Neuronal stem cell (in vitro differentiated cells): Measurements from ENCODE around the gene DHX16.

Experiments used
- DNase-seq: peaks from one replicate; pipeline ENCODE4 v3.0.0-alpha.2; 2013; ENCODE audit warnings: low spot score
- H2AFZ ChIP-seq: one replicate; pipeline ENCODE4 v1.6.1; 2013; ENCODE audit warnings: mild to moderate bottlenecking, low read length, inconsistent platforms
- H2AK5ac ChIP-seq: 2 replicates; pipeline ENCODE4 v1.6.1; 2013; ENCODE audit warnings: low read depth, mild to moderate bottlenecking, inconsistent platforms, low read length, moderate library complexity, mixed read lengths
- H2BK120ac ChIP-seq: 2 replicates; pipeline ENCODE4 v1.6.1; 2013; ENCODE audit warnings: low read depth, mild to moderate bottlenecking, inconsistent platforms, low read length, moderate library complexity, mixed read lengths
- H2BK12ac ChIP-seq: one replicate; pipeline ENCODE4 v1.6.1; 2013; ENCODE audit warnings: low read length, inconsistent platforms
- H2BK15ac ChIP-seq: 2 replicates; pipeline ENCODE4 v1.6.1; 2013; ENCODE audit warnings: mild to moderate bottlenecking, low read length, inconsistent platforms, mixed read lengths
- H2BK5ac ChIP-seq: one replicate; pipeline ENCODE4 v1.6.1; 2013; ENCODE audit warnings: inconsistent platforms, mild to moderate bottlenecking, low read length, moderate library complexity
- H3K14ac ChIP-seq: one replicate; pipeline ENCODE4 v1.6.1; 2013; ENCODE audit warnings: low read length, inconsistent platforms
- H3K18ac ChIP-seq: 2 replicates; pipeline ENCODE4 v1.6.1; 2013; ENCODE audit warnings: low read length, inconsistent platforms
- H3K23ac ChIP-seq: 2 replicates; pipeline ENCODE4 v1.6.1; 2013; ENCODE audit warnings: low read depth, mild to moderate bottlenecking, mixed read lengths, low read length, inconsistent platforms; ENCODE audit not compliant: poor library complexity
- H3K27ac ChIP-seq: replicated peaks from 3 replicates; pipeline ENCODE4 v1.5.1; 2013; ENCODE audit warnings: low read length, inconsistent platforms
- H3K27me3 ChIP-seq, 3 experiments: 2 replicates each; pipeline ENCODE4 v1.6.1; 2013; ENCODE audit warnings: low read length in 3 of 3, mild to moderate bottlenecking in 2 of 3, inconsistent platforms in 1 of 3, low read depth in 1 of 3, mixed read lengths in 1 of 3, moderate library complexity in 1 of 3; ENCODE audit not compliant: control insufficient read depth in 3 of 3, insufficient read depth in 3 of 3
- H3K36me3 ChIP-seq, 2 donors: replicated peaks in 1 of 2; 2 replicates each; pipeline ENCODE4 v1.6.1; 2013; ENCODE audit warnings: low read length in 2 of 2; ENCODE audit not compliant: control insufficient read depth in 2 of 2, insufficient read depth in 2 of 2
- H3K4ac ChIP-seq: 2 replicates; pipeline ENCODE4 v1.6.1; 2013; ENCODE audit warnings: inconsistent platforms, mild to moderate bottlenecking, low read length, moderate library complexity
- H3K4me1 ChIP-seq, 2 donors: 1 replicate in 1 of 2; 2 replicates in 1 of 2; pipeline ENCODE4 v1.6.1; 2013; ENCODE audit warnings: low read length in 2 of 2, low read depth in 1 of 2; ENCODE audit not compliant: control insufficient read depth in 2 of 2, insufficient read depth in 1 of 2
- H3K4me2 ChIP-seq: one replicate; pipeline ENCODE4 v1.6.1; 2013; ENCODE audit warnings: mild to moderate bottlenecking, low read length, inconsistent platforms; ENCODE audit not compliant: insufficient read depth, poor library complexity, severe bottlenecking
- H3K4me3 ChIP-seq, 2 donors: 2 replicates each; pipeline ENCODE4 v1.5.1; 2013; ENCODE audit warnings: low read length in 2 of 2, mild to moderate bottlenecking in 2 of 2, inconsistent platforms in 1 of 2, moderate library complexity in 1 of 2
- H3K79me1 ChIP-seq: one replicate; pipeline ENCODE4 v1.6.1; 2013; ENCODE audit warnings: low read depth, mild to moderate bottlenecking, inconsistent platforms, low read length, moderate library complexity
- H3K9ac ChIP-seq: one replicate; pipeline ENCODE4 v1.6.1; 2013; ENCODE audit warnings: mild to moderate bottlenecking, low read depth, low read length, inconsistent platforms; ENCODE audit not compliant: poor library complexity
- H3K9me3 ChIP-seq, 2 donors: replicated peaks in 1 of 2; 2 replicates each; pipeline versions ENCODE3 to v1.6.1; 2013; ENCODE audit warnings: low read length in 2 of 2, mild to moderate bottlenecking in 2 of 2, inconsistent platforms in 1 of 2, low read depth in 1 of 2, mixed read lengths in 1 of 2, moderate library complexity in 1 of 2; ENCODE audit not compliant: control insufficient read depth in 2 of 2, insufficient read depth in 1 of 2
- H4K8ac ChIP-seq: one replicate; pipeline ENCODE4 v1.6.1; 2013; ENCODE audit warnings: low read depth, mild to moderate bottlenecking, inconsistent platforms, low read length, moderate library complexity
- H4K91ac ChIP-seq: one replicate; pipeline ENCODE4 v1.6.1; 2013; ENCODE audit warnings: low read length, low read depth, mild to moderate bottlenecking, inconsistent platforms; ENCODE audit not compliant: poor library complexity
- WGBS, 2 donors: extraction: QIAGEN DNeasy Blood & Tissue Kit; methylation state at CpG; one replicate each; pipeline ENCODE4 v1.1.7; 2013; ENCODE audit warnings: missing lambda C conversion rate in 2 of 2, mixed read lengths in 1 of 2; ENCODE audit not compliant: insufficient read length in 2 of 2, insufficient replicate concordance in 1 of 2; ENCODE audit errors: extremely low coverage in 2 of 2; 5-methylcytosine and 5-hydroxymethylcytosine counted together

Gene DHX16

GRCh38 chr6:30711758-30712380, 39.1 kb upstream of the DHX16 start:
- no peak overlapping the region for H2AFZ ChIP-seq
- no peak overlapping the region for H3K27ac ChIP-seq
- H3K9ac ChIP-seq: peak overlapping the region; percentile 30
- no peak overlapping the region for H2BK12ac ChIP-seq
- no peak overlapping the region for H3K4ac ChIP-seq
- H3K18ac ChIP-seq: no peak overlapping the region
- no peak overlapping the region for H2BK15ac ChIP-seq
- no peak overlapping the region for H3K4me3 ChIP-seq
- no peak for DNase-seq
- no peak overlapping the region for H3K23ac ChIP-seq
- no peak overlapping the region for H4K91ac ChIP-seq
- H3K9me3 ChIP-seq: no peaks in the 10 kb centered on the region
- peaks cover 51 to 83% of the 10 kb centered on the region in 2 donors for H3K36me3 ChIP-seq
- no peak overlapping the region for H2AK5ac ChIP-seq
- no peak overlapping the region for H2BK120ac ChIP-seq
- H4K8ac ChIP-seq: no peak overlapping the region
- H3K27me3 ChIP-seq: no peaks in the 10 kb centered on the region
- H3K4me1 ChIP-seq: peaks cover 4 to 6% of the 10 kb centered on the region in 2 donors
- H3K79me1 ChIP-seq: no peaks in the 10 kb centered on the region
- no peak overlapping the region for H3K4me2 ChIP-seq
- no peak overlapping the region for H3K14ac ChIP-seq
- no peak overlapping the region for H2BK5ac ChIP-seq
- no CpG with 5 or more reads among the region's 1 CpG for WGBS, 2 donors

DNA sequence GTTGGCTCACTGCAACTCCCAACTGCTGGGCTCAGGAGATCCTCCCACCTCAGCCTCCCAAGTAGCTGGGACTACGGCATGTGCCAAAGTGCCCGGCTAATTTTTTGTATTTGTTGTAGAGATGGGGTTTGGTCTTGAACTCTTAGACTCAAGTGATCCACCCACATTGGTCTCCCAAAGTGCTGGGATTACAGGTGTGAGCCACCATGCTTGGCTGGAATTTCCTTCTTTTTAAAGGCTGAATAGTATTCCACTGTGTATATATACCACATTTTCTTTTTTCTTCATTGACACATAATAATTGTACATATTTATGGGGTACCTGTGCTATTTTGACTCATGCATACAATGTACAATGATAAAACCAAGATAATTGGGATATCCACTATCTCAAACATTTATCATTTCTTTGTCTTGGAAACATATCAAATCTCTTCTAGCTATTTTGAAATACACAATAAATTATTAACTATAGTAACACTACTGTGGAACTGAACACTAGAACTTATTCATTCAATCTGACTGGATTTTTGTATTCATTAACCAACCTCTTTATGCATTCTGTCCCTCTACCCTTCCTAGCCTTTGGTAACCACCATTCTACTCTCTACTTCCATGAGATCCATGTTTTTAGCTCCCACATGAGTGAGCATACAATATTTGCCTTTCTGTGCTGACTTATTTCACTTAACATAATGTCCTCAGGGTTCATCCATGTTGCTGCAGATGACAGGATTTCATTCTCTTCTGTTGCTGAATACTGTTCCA, 36.5 kb upstream of the DHX16 start:
- WGBS, 2 donors: no CpG with 5 or more reads among the region's 2 CpGs
- Histone ChIP-seq H2BK15ac (no peak overlapping the region), H3K18ac (no peak overlapping the region), H3K4me2 (no peak overlapping the region), H2BK12ac (no peak overlapping the region), H3K27ac (no peak overlapping the region), H3K9me3 (no peaks in the 10 kb centered on the region), H3K4me3 (no peak overlapping the region), H2BK5ac (no peak overlapping the region), H3K4ac (no peak overlapping the region), H4K8ac (no peak overlapping the region), H3K4me1 (no peaks in the 10 kb centered on the region), H3K27me3 (no peaks in the 10 kb centered on the region), H2AK5ac (no peak overlapping the region), H3K9ac (no peak overlapping the region), H3K36me3 (peaks cover 63 to 95% of the 10 kb centered on the region in 2 donors), H3K79me1 (no peaks in the 10 kb centered on the region), H3K23ac (no peak overlapping the region), H4K91ac (no peak overlapping the region), H2AFZ (no peak overlapping the region), H2BK120ac (no peak overlapping the region), H3K14ac (no peak overlapping the region)
- DNase-seq: no peak

- Histone ChIP-seq H3K23ac (no peak overlapping the region), H2AFZ (no peak overlapping the region), H3K9me3 (peaks cover 0 to 2% of the 10 kb centered on the region in 2 donors), H4K91ac (no peak overlapping the region), H3K36me3 (peaks cover 64 to 95% of the 10 kb centered on the region in 2 donors), H3K18ac (no peak overlapping the region), H3K27me3 (no peaks in the 10 kb centered on the region), H2AK5ac (no peak overlapping the region), H4K8ac (no peak overlapping the region), H2BK15ac (no peak overlapping the region), H3K4me1 (no peaks in the 10 kb centered on the region), H3K27ac (no peak overlapping the region), H3K14ac (no peak overlapping the region), H3K79me1 (no peaks in the 10 kb centered on the region), H3K4ac (no peak overlapping the region), H3K4me2 (no peak overlapping the region), H2BK12ac (no peak overlapping the region), H3K4me3 (no peak overlapping the region), H3K9ac (no peak overlapping the region), H2BK5ac (no peak overlapping the region), H2BK120ac (no peak overlapping the region)
- DNase-seq: no peak
- WGBS, 2 donors: no CpG with 5 or more reads among the region's 6 CpGs
These were observed 34.6 kb upstream of the DHX16 start for GRCh38 chr6:30707281-30707850.

DNA sequence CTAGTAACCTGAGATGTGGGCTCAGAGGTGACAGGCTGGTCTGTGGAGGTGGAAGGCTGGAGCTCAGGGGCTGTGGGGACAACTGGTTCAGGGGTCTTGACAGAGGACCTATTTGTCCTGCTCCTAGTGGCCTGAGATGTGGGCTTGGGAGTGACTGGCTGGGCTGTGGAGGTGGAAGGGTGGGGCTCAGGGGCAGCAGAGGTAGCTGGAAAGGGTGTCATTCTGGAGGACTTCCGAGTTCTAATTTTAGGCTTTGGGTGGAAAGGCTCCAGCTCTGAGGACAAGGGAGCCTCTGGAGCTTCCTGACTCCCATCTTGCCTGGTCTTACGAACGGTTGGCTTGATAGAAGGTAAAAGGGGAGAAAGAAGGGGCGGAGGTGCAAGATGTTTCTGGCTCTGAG, 32.8 kb upstream of the DHX16 start:
- H3K4me2 ChIP-seq: no peak overlapping the region
- no peak overlapping the region for H3K9ac ChIP-seq
- no peaks in the 10 kb centered on the region for H3K79me1 ChIP-seq
- no peak overlapping the region for H2BK5ac ChIP-seq
- H2AK5ac ChIP-seq: no peak overlapping the region
- no peaks in the 10 kb centered on the region for H3K4me1 ChIP-seq
- no peak overlapping the region for H2AFZ ChIP-seq
- H3K4me3 ChIP-seq: no peak overlapping the region
- H4K91ac ChIP-seq: no peak overlapping the region
- H3K36me3 ChIP-seq: peaks cover 49 to 90% of the 10 kb centered on the region in 2 donors
- H3K27me3 ChIP-seq: no peaks in the 10 kb centered on the region
- no peak overlapping the region for H3K23ac ChIP-seq
- no peak overlapping the region for H2BK120ac ChIP-seq
- no peak for DNase-seq
- WGBS, 2 donors: no CpG with 5 or more reads among the region's 4 CpGs
- H4K8ac ChIP-seq: no peak overlapping the region
- no peak overlapping the region for H3K18ac ChIP-seq
- H2BK15ac ChIP-seq: no peak overlapping the region
- no peak overlapping the region for H3K14ac ChIP-seq
- H2BK12ac ChIP-seq: no peak overlapping the region
- H3K4ac ChIP-seq: no peak overlapping the region
- H3K27ac ChIP-seq: no peak overlapping the region
- peaks cover 0 to 3% of the 10 kb centered on the region in 2 donors for H3K9me3 ChIP-seq
